Activated CD4-positive, alpha-beta T cell treated with anti-CD3 and anti-CD28 coated beads for 36 hours (primary cell): Measurements from ENCODE around the gene PTPN3. TPM values are rescaled to one million over a fixed set of nuclear protein-coding genes. Genes with fewer than 3 reads are reported as not detected.
"Not testable (repeated sequence)": the region's sequence is repeated elsewhere in the genome, so short reads cannot be mapped to it uniquely, and the experiment has no call there.

Experiments
- ATAC-seq: fragments of 200-7000 bp; cut with Tn5 transposase; one replicate; pipeline ENCODE4 v1.10.0; 2021; ENCODE audit warnings: mild to moderate bottlenecking, moderate library complexity
- CTCF ChIA-PET: fragments of 350-600 bp; sonication (Branson Sonifier 250); formaldehyde crosslinking; loops from one replicate; lab custom pipeline; 2021; ENCODE audit warnings: antibody characterized with exemption; lab: Charles Lee
- POLR2A ChIA-PET: fragments of 350-600 bp; sonication (Branson Sonifier 250); formaldehyde crosslinking; loops from one replicate; lab custom pipeline; 2021; ENCODE audit warnings: antibody characterized with exemption, inconsistent platforms; lab: Charles Lee
- DNase-seq: peaks from one replicate; pipeline ENCODE4 v3.0.0-alpha.2; 2020
- H3K27ac Mint-ChIP-seq: one replicate; pipeline ENCODE4 v1.8.0; 2021; ENCODE audit warnings: mixed read lengths
- H3K27me3 Mint-ChIP-seq: one replicate; pipeline ENCODE4 v1.8.0; 2021; ENCODE audit warnings: mixed read lengths
- H3K36me3 Mint-ChIP-seq: one replicate; pipeline ENCODE4 v1.8.0; 2021; ENCODE audit warnings: low read depth, mixed read lengths
- H3K4me1 Mint-ChIP-seq: one replicate; pipeline ENCODE4 v1.8.0; 2021; ENCODE audit warnings: mixed read lengths
- H3K4me3 Mint-ChIP-seq: one replicate; pipeline ENCODE4 v1.8.0; 2021; ENCODE audit warnings: mild to moderate bottlenecking, moderate library complexity, mixed read lengths
- H3K9me3 Mint-ChIP-seq: one replicate; pipeline ENCODE4 v1.8.0; 2021; ENCODE audit warnings: low read depth, mixed read lengths
- intact Hi-C, 2 experiments: fragments of 100-400 bp; cut with DNase I in 1 of 2; cut with micrococcal nuclease in 1 of 2; formaldehyde crosslinking; loops; one replicate each; pipeline versions ENCODE4 v1.14.2 to v1.15.1; 2022 to 2024; cut with DNase I, micrococcal nuclease
- total RNA-seq, 2 experiments: library from RNA; stranded (reverse); gene quantifications; one replicate each; pipeline ENCODE4 v1.2.3, GENCODE V29; 2021

Gene PTPN3, protein sequence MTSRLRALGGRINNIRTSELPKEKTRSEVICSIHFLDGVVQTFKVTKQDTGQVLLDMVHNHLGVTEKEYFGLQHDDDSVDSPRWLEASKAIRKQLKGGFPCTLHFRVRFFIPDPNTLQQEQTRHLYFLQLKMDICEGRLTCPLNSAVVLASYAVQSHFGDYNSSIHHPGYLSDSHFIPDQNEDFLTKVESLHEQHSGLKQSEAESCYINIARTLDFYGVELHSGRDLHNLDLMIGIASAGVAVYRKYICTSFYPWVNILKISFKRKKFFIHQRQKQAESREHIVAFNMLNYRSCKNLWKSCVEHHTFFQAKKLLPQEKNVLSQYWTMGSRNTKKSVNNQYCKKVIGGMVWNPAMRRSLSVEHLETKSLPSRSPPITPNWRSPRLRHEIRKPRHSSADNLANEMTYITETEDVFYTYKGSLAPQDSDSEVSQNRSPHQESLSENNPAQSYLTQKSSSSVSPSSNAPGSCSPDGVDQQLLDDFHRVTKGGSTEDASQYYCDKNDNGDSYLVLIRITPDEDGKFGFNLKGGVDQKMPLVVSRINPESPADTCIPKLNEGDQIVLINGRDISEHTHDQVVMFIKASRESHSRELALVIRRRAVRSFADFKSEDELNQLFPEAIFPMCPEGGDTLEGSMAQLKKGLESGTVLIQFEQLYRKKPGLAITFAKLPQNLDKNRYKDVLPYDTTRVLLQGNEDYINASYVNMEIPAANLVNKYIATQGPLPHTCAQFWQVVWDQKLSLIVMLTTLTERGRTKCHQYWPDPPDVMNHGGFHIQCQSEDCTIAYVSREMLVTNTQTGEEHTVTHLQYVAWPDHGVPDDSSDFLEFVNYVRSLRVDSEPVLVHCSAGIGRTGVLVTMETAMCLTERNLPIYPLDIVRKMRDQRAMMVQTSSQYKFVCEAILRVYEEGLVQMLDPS
- total RNA-seq = under 1 TPM; 0.32 to 0.46 TPM

DNA sequence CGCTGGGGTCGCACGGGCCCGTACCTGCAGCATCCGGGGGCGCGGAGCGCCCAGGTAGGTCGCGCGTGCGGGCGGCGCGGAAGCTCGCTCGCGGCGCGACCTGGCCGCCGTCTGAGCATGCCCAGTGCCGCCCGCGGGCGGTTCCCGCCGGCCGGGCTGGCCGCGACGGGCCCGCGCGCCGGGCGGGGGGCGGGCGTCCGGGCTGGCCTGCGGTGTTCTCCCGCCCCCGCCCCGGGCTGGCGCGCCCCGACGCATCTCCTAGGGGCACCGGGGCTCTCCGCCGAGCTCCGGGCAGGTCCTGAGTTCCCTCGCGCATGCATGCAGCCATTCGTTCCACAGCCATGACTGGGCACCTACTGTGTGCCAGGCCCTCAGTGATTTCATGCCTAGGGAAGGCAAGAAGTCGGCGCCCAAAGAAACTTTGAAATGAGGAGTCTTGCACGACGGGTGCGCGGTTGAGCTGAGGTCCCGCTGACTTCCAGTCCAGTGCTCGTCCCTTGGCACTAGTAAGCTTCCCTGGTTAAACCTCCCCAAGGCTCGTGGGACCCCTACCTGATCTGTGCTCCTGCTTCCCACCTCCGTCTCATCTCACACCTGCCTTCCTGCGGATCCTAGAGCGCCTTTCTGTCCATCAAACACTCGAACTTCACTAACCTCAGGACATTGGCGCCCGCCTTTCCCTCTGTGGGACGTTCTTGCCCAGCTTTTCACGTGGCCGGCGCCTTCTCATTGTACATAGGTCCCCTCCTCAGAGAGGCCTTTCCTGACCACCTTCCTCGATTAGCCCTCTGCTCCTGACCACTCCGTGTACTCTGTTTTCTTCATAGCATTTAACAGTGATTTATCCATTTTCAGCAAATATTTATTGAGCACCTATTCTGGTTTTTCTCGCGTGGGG, at the start of gene PTPN3:
Gene PTPN3 (minus strand): TSS at position 113 of the 898 bp plus-strand sequence. CDS start 34,873 bp downstream, outside the sequence.
- H3K9me3 Mint-ChIP-seq = no peaks in the 10 kb centered on the region
- H3K27ac Mint-ChIP-seq = no peak within 1 kb of the TSS
- intact Hi-C loops = no loop called here
- H3K4me3 Mint-ChIP-seq = peak within 1 kb of the TSS; percentile 37
- no peaks in the 10 kb centered on the region for H3K36me3 Mint-ChIP-seq
- DNase-seq = no peak
- ATAC-seq = no peak
- H3K27me3 Mint-ChIP-seq = peaks cover 59% of the 10 kb centered on the region
- H3K4me1 Mint-ChIP-seq = peaks cover 7% of the 10 kb centered on the region
- ChIA-PET CTCF (no interaction called here), POLR2A (no interaction called here)

DNA sequence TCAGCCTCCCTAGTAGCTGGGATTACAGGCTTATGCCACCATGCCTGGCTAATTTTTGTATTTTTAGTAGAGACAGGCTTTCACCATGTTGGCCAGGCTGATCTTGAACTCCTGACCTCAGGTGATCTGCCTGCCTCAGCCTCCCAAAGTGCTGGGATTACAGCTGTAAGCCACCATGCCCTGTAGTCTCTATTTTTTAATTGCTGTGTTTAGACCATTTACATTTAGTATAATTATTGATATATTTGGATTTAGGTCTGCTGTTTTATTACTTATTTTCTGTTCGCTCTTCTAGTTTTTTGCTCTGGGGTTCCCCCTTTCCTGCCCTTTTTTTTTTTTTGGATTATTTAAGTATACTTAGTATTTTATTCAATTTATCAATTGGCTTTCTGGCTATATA, 46.8 kb upstream of the PTPN3 start:
- H3K27ac Mint-ChIP-seq, DNase-seq, CTCF ChIA-PET, H3K27me3 Mint-ChIP-seq, H3K9me3 Mint-ChIP-seq, intact Hi-C loops, POLR2A ChIA-PET, H3K36me3 Mint-ChIP-seq, H3K4me3 Mint-ChIP-seq, ATAC-seq, H3K4me1 Mint-ChIP-seq: not testable (repeated sequence)

DNA sequence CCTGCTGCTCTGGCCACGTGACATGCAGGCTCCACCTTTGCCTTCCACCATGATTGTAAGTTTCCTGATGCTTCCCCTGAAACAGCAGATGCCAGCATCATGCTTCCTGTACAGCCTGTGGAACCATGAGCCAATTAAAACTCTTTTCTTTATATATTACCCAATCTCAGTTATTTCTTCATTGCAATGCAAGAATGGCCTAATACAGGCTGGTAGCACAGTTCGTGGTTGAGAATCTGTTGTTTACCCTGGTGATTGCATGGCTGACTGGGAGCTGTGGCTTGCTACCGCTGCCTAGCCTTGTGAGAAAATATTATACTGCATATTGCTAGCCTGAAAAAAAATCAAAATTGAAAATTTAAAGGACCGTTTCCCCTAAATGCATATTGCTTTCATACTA, 44.8 kb upstream of the PTPN3 start:
- POLR2A ChIA-PET = no interaction called here
- no peaks in the 10 kb centered on the region for H3K4me1 Mint-ChIP-seq
- ATAC-seq = no peak
- peaks cover 2% of the 10 kb centered on the region for H3K9me3 Mint-ChIP-seq
- no peaks in the 10 kb centered on the region for H3K36me3 Mint-ChIP-seq
- peaks cover 8% of the 10 kb centered on the region for H3K27me3 Mint-ChIP-seq
- no peak overlapping the region for H3K27ac Mint-ChIP-seq
- CTCF ChIA-PET = no interaction called here
- intact Hi-C loops = no loop called here
- no peak overlapping the region for H3K4me3 Mint-ChIP-seq
- DNase-seq = no peak

DNA sequence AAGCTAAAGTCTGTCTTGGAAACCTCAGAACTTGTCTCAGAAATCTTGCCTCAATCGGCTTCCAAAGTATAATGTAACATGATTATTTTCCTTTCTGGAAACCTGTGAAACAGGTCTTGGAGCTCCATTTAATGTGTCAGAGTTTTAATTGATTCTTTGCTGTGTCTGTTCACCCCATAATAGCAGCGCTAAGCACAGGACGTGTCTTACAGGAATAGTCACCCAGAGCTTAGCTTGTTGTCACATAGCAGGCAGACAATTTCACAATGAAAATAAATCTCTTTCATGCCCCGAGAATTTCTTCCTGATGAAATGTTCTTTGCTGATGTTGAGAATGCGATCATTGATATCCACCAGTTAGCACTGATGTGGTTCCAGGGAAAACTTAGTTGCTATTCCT, 40.2 kb upstream of the PTPN3 start:
- intact Hi-C loops = no loop called here
- H3K9me3 Mint-ChIP-seq = no peaks in the 10 kb centered on the region
- ChIA-PET CTCF (interaction anchor here (1.1 kb wide), 1 partner anchor 10 kb away, joined by 3 read pairs; no protein-coding TSS in a partner anchor), POLR2A (no interaction called here)
- H3K27ac Mint-ChIP-seq = no peak overlapping the region
- no peak for ATAC-seq
- peaks cover 17% of the 10 kb centered on the region for H3K27me3 Mint-ChIP-seq
- H3K36me3 Mint-ChIP-seq = no peaks in the 10 kb centered on the region
- H3K4me1 Mint-ChIP-seq = no peaks in the 10 kb centered on the region
- H3K4me3 Mint-ChIP-seq = no peak overlapping the region
- DNase-seq = no peak

DNA sequence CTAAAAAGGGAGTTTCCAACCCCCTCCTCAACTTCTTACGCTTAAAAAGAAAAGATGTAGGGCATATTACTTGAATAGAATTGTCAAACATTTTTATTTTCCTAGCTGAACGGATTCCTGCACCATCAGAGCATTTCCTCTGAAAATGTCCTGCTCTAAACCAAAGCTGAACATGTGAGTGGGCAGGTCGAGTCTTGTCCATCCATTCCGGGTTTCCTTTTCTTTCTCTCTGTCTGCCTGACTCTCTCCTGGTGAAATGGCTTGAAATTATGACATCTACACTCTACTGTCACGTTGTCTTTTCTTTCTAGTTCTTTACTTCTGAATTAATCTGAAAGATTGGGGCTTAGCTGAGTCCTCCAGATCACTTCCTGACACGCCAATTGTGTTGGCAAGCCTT, 39.2 kb upstream of the PTPN3 start:
- ATAC-seq (no peak), DNase-seq (no peak)
- POLR2A ChIA-PET = no interaction called here
- H3K36me3 Mint-ChIP-seq = no peaks in the 10 kb centered on the region
- CTCF ChIA-PET = no interaction called here
- peaks cover 17% of the 10 kb centered on the region for H3K27me3 Mint-ChIP-seq
- H3K27ac Mint-ChIP-seq = no peak overlapping the region
- intact Hi-C loops = no loop called here
- no peak overlapping the region for H3K4me3 Mint-ChIP-seq
- no peaks in the 10 kb centered on the region for H3K4me1 Mint-ChIP-seq
- no peaks in the 10 kb centered on the region for H3K9me3 Mint-ChIP-seq

DNA sequence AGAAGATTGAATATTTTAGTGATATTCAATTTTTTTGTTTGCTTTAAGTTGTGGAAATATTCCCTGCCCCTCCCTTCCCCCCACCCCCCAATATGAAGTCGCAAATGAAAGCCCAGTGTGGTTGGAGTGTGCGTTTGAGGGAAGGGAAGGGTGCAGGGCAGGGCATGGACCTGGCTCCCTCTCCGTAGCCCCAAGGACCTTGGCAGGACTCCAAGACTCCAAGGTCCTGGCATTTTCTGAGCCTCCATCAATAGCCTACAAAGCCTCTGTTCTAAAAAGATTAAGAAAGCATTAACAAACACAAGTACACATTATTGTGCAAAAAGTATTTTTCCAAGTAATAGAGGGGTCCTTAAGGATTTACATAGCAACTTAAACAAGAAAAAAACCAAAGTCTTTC, 38.8 kb upstream of the PTPN3 start:
- POLR2A ChIA-PET = no interaction called here
- no peak overlapping the region for H3K4me3 Mint-ChIP-seq
- DNase-seq = no peak
- no peaks in the 10 kb centered on the region for H3K9me3 Mint-ChIP-seq
- peaks cover 17% of the 10 kb centered on the region for H3K27me3 Mint-ChIP-seq
- no peaks in the 10 kb centered on the region for H3K36me3 Mint-ChIP-seq
- CTCF ChIA-PET = no interaction called here
- ATAC-seq = no peak
- no peak overlapping the region for H3K27ac Mint-ChIP-seq
- intact Hi-C loops = no loop called here
- no peaks in the 10 kb centered on the region for H3K4me1 Mint-ChIP-seq

DNA sequence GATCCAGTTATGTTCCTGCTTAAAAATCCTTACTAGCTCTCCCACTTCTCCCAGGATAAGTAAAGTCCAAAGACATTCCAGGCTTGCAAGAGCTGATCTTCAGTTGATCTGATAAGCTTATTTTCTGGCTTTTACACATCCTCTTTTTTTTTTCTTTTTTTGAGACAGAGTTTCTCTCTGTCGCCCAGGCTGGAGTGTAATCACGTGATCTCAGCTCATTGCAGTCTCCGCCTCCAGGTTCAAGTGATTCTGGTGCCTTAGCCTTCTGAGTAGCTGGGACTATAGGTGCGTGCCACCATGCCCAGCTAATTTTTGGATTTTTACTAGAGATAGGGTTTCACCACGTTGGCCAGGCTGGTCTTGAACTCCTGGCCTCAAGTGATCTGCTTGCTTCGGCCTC, 37.3 kb upstream of the PTPN3 start:
- CTCF ChIA-PET = interaction anchor here (0.8 to 0.9 kb wide), 2 partner anchors 65 to 96 kb away, joined by 3 read pairs; no protein-coding TSS in a partner anchor

DNA sequence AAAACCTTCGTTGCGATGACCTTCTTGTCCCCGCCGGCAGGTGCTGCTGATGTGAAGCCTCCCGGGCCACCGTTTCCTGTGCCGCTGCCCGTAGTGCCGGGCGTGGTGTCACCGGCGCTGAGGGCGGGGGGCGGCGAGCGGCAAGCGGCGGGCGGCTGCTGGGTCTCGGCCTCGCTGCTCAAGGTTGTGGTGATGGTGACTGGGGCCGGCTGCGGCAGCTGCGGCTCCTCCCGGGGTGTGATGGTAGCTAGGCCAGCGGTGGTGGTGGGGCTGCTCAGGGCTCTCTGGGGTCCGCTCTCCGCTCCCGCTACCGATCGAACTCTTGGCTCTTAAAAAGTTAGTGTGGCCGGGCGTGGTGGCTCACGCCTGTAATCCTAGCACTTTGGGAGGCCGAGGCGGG, 36.0 kb upstream of the PTPN3 start:
- Mint-ChIP-seq H3K9me3 (no peaks in the 10 kb centered on the region), H3K4me3 (no peak overlapping the region), H3K27me3 (peaks cover 11% of the 10 kb centered on the region), H3K27ac (no peak overlapping the region), H3K36me3 (no peaks in the 10 kb centered on the region), H3K4me1 (no peaks in the 10 kb centered on the region)
- intact Hi-C loops = no loop called here
- ChIA-PET CTCF (no interaction called here), POLR2A (no interaction called here)
- ATAC-seq = no peak
- no peak for DNase-seq

More for the DNA sequence above, 37.3 kb upstream of the PTPN3 start:
- DNase-seq (no peak), ATAC-seq (no peak)
- intact Hi-C loops = no loop called here
- no peaks in the 10 kb centered on the region for H3K4me1 Mint-ChIP-seq
- no peak overlapping the region for H3K27ac Mint-ChIP-seq
- no peak overlapping the region for H3K4me3 Mint-ChIP-seq
- H3K36me3 Mint-ChIP-seq = no peaks in the 10 kb centered on the region
- POLR2A ChIA-PET = no interaction called here
- H3K9me3 Mint-ChIP-seq = no peaks in the 10 kb centered on the region
- peaks cover 17% of the 10 kb centered on the region for H3K27me3 Mint-ChIP-seq

DNA sequence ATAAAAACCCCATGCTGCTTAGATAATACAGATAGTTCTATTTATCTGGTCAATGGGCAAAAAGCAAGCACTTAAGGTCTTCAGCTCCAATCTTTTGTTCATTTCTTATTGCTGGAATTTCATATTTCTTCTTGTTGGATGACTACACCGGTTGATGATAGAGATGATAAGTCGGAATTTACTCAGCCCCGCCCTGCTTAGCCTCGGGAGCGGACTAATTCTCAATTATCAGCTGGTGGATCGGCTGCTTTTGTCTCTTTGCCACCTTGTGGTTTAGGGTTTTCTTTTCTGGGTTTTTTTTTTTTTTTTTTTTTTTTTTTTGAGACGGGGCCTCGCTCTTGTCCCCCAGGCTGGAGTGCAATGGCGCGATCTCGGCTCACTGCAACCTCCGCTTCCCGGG, 34.5 kb upstream of the PTPN3 start:
- H3K9me3 Mint-ChIP-seq, H3K4me1 Mint-ChIP-seq, DNase-seq, ATAC-seq, H3K4me3 Mint-ChIP-seq, H3K36me3 Mint-ChIP-seq, POLR2A ChIA-PET, H3K27ac Mint-ChIP-seq, intact Hi-C loops: not testable (repeated sequence)
- CTCF ChIA-PET = interaction anchor here (0.6 kb wide), 2 partner anchors 67 to 1174 kb away, joined by 3 to 4 read pairs; no protein-coding TSS in a partner anchor
- peaks cover 13% of the 10 kb centered on the region for H3K27me3 Mint-ChIP-seq

DNA sequence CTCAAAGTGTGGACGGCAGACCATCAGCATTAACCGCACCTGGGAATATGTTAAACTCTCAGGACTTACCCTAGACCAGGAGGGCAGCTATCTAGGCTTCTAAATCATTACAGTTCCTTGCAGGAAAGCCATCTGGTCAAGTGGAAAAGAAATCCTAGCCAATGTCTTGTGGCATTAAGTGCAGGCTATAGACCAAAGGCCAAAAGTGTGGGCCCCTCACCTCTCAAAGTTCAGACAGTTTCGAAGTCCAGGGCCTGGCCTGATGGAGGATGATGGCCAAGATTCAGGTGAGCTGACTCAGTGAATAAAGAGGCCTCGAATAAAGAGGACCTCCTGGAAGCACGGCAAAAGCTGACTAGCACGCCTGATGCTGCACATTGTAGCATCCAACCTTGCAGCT, 24.0 kb upstream of the PTPN3 start:
- CTCF ChIA-PET = interaction anchor here (0.7 kb wide), 1 partner anchor 84 kb away, joined by 3 read pairs; no protein-coding TSS in a partner anchor
- ATAC-seq = no peak
- peaks cover 3% of the 10 kb centered on the region for H3K27me3 Mint-ChIP-seq
- no peak overlapping the region for H3K4me3 Mint-ChIP-seq
- no peak overlapping the region for H3K27ac Mint-ChIP-seq
- no peak for DNase-seq
- POLR2A ChIA-PET = no interaction called here
- no peaks in the 10 kb centered on the region for H3K9me3 Mint-ChIP-seq
- intact Hi-C loops = no loop called here
- H3K4me1 Mint-ChIP-seq = no peaks in the 10 kb centered on the region
- no peaks in the 10 kb centered on the region for H3K36me3 Mint-ChIP-seq
